ENCODE data around the gene TCF25.

The TCF25 gene

DNA sequence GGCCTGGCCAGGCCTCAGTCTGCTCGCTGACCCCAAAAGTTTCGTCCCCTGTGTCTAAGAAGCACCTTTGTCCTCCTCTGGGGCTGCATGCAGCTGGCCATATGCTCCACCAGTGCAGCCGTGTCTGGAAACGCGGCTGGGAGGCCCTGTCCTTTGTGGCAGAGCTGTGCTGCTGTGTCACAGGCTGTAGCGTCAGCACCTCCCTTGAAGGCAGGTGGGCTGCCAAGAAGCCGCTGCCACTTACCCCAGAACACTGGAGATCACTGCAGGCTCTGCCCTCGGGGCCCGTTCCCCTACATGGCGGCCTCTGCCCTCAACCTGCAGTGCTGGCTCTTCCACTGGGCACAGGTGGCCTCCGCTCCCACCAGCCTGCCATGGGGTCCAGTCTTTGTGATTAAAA, 29.6 kb downstream of the TCF25 start:
- H3K79me2 ChIP-seq (ENCODE audit: insufficient read depth, low read length) = no peaks in the 10 kb centered on the region
- H2AFZ ChIP-seq (ENCODE audit: low read length) = no peak overlapping the region
- H3F3A ChIP-seq (ENCODE audit: low read depth) = no peaks in the 10 kb centered on the region
- no peak overlapping the region for H3K4me2 ChIP-seq (ENCODE audit: low read depth, low read length, poor library complexity, severe bottlenecking)
- H3K4me1 ChIP-seq (ENCODE audit: insufficient read depth, low read length, poor library complexity, severe bottlenecking) = no peaks in the 10 kb centered on the region
- H3K9me3 ChIP-seq (ENCODE audit: insufficient read depth, low read depth, low read length) = no peaks in the 10 kb centered on the region
- TF ChIP-seq, protein P1, sequence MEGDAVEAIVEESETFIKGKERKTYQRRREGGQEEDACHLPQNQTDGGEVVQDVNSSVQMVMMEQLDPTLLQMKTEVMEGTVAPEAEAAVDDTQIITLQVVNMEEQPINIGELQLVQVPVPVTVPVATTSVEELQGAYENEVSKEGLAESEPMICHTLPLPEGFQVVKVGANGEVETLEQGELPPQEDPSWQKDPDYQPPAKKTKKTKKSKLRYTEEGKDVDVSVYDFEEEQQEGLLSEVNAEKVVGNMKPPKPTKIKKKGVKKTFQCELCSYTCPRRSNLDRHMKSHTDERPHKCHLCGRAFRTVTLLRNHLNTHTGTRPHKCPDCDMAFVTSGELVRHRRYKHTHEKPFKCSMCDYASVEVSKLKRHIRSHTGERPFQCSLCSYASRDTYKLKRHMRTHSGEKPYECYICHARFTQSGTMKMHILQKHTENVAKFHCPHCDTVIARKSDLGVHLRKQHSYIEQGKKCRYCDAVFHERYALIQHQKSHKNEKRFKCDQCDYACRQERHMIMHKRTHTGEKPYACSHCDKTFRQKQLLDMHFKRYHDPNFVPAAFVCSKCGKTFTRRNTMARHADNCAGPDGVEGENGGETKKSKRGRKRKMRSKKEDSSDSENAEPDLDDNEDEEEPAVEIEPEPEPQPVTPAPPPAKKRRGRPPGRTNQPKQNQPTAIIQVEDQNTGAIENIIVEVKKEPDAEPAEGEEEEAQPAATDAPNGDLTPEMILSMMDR (conservative IDR thresholded peaks at IDR 0.05; ENCODE audit: low read length) = no peak
- no peak for TF ChIP-seq EZH2phosphoT487 (IDR thresholded peaks at IDR 0.05; ENCODE audit: borderline replicate concordance)
- H3K9me2 ChIP-seq (replicated peaks; ENCODE audit: low read depth, low read length) = no peaks in the 10 kb centered on the region
- H4K20me1 ChIP-seq (ENCODE audit: insufficient read depth, low read length, poor library complexity, severe bottlenecking) = no peaks in the 10 kb centered on the region
- H3K4me3 ChIP-seq (ENCODE audit: low read length, poor library complexity, severe bottlenecking) = no peak overlapping the region
- no peak overlapping the region for H3K9ac ChIP-seq (ENCODE audit: low read depth, low read length, poor library complexity, severe bottlenecking)
- no peaks in the 10 kb centered on the region for H3K27me3 ChIP-seq (ENCODE audit: insufficient read depth, low read length, poor library complexity, severe bottlenecking)
- peaks cover 5% of the 10 kb centered on the region; the same call in 1 of the 2 replicates for H3K36me3 ChIP-seq (ENCODE audit: insufficient read depth, low read length)

DNA sequence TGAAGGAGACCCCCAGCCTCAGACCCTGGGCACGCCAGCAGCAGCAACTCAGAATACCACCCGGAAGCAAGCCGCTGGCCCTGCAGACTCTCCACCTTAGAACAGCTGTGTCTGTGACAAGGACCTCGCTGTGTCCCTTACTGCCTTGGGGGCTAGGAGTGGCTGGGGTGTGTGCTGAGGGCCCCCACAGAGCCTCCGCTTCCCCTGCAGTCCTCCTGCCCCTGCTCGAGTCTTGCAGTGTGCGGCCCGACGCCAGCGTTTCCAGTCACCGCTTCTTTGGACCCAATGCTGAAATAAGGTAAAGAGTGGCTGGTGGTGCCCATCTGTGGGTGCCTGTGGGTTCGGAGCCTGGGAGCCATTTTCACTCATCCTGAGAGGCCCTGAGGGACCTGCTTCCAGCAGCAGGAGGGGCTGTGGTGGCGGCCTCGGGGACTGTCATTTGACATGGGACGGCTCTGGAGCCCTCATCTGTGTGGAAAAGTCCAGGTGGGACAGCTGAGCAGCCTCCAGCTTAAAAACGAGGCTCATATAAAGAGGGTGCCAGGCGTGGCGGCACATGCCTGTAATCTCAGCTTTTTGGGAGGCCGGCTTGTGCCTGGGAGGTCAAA, 30.6 kb downstream of the TCF25 start:
- no peaks in the 10 kb centered on the region for H3K79me2 ChIP-seq (ENCODE audit: insufficient read depth, low read length)
- no peaks in the 10 kb centered on the region for H3K9me3 ChIP-seq (ENCODE audit: insufficient read depth, low read depth, low read length)
- no peaks in the 10 kb centered on the region for H3F3A ChIP-seq (ENCODE audit: low read depth)
- no peak overlapping the region for H3K4me3 ChIP-seq (ENCODE audit: low read length, poor library complexity, severe bottlenecking)
- H3K9me2 ChIP-seq (replicated peaks; ENCODE audit: low read depth, low read length) = no peaks in the 10 kb centered on the region
- no peak overlapping the region for H2AFZ ChIP-seq (ENCODE audit: low read length)
- no peaks in the 10 kb centered on the region for H4K20me1 ChIP-seq (ENCODE audit: insufficient read depth, low read length, poor library complexity, severe bottlenecking)
- TF ChIP-seq, protein P1 (conservative IDR thresholded peaks at IDR 0.05; ENCODE audit: low read length) = no peak
- no peak for TF ChIP-seq EZH2phosphoT487 (IDR thresholded peaks at IDR 0.05; ENCODE audit: borderline replicate concordance)
- H3K9ac ChIP-seq (ENCODE audit: low read depth, low read length, poor library complexity, severe bottlenecking) = no peak overlapping the region
- no peaks in the 10 kb centered on the region for H3K4me1 ChIP-seq (ENCODE audit: insufficient read depth, low read length, poor library complexity, severe bottlenecking)
- no peaks in the 10 kb centered on the region for H3K27me3 ChIP-seq (ENCODE audit: insufficient read depth, low read length, poor library complexity, severe bottlenecking)
- peaks cover 5% of the 10 kb centered on the region; the same call in 1 of the 2 replicates for H3K36me3 ChIP-seq (ENCODE audit: insufficient read depth, low read length)
- no peak overlapping the region for H3K4me2 ChIP-seq (ENCODE audit: low read depth, low read length, poor library complexity, severe bottlenecking)

DNA sequence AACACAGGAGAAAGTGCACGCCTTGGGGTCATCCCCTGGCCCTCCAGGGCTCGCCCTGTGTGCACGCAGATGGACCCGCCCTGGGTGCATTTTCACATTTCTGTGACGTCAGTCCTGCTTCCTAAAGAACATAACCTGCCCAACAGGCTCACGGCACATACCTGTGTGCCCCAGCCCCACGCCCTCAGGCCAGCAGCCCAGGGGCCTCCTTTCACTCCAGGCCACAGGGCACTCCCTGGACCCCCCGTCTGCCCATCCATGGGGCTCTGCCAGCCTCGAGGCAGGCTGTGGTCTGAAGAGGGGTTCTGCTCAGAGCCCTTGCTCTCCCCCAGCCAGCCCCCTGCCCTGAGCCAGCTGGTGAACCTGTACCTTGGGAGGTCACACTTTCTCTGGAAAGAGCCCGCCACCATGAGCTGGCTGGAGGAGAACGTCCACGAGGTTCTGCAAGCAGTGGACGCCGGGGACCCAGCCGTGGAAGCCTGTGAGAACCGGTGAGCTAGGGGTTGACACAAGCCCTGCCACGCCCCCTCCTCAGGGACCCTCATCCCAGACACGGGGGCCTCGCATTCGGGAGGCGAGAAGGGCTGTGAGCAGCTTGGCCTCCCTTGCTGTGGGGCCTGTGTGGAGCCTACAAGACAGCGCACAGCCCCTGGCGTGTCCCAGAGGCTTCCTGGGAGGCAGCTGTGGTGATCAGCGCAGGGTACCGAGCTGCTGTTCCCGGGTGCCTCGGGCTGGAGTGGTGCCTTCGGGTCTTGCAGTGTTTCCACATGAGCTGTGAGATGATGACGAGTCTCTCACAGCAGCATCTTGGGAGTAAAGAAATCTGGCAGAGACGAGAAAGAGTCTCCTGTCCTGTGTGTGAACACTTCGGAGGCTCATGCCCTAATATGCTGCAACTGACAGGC, 31.5 kb downstream of the TCF25 start:
- no peaks in the 10 kb centered on the region for H3K27me3 ChIP-seq (ENCODE audit: insufficient read depth, low read length, poor library complexity, severe bottlenecking)
- H3K4me3 ChIP-seq (ENCODE audit: low read length, poor library complexity, severe bottlenecking) = no peak overlapping the region
- H3K4me2 ChIP-seq (ENCODE audit: low read depth, low read length, poor library complexity, severe bottlenecking) = no peak overlapping the region
- H3K9ac ChIP-seq (ENCODE audit: low read depth, low read length, poor library complexity, severe bottlenecking) = no peak overlapping the region
- H3F3A ChIP-seq (ENCODE audit: low read depth) = no peaks in the 10 kb centered on the region
- no peaks in the 10 kb centered on the region for H3K9me2 ChIP-seq (replicated peaks; ENCODE audit: low read depth, low read length)
- no peaks in the 10 kb centered on the region for H3K9me3 ChIP-seq (ENCODE audit: insufficient read depth, low read depth, low read length)
- no peak overlapping the region for H2AFZ ChIP-seq (ENCODE audit: low read length)
- no peaks in the 10 kb centered on the region for H4K20me1 ChIP-seq (ENCODE audit: insufficient read depth, low read length, poor library complexity, severe bottlenecking)
- H3K79me2 ChIP-seq (ENCODE audit: insufficient read depth, low read length) = no peaks in the 10 kb centered on the region
- H3K4me1 ChIP-seq (ENCODE audit: insufficient read depth, low read length, poor library complexity, severe bottlenecking) = no peaks in the 10 kb centered on the region
- TF ChIP-seq, protein P1 (conservative IDR thresholded peaks at IDR 0.05; ENCODE audit: low read length) = no peak
- no peak for TF ChIP-seq EZH2phosphoT487 (IDR thresholded peaks at IDR 0.05; ENCODE audit: borderline replicate concordance)
- peaks cover 2% of the 10 kb centered on the region; the same call in 1 of the 2 replicates for H3K36me3 ChIP-seq (ENCODE audit: insufficient read depth, low read length)
